HG03064 (cell line): ENCODE data around the gene DOCK2.
"Not testable (repeated sequence)": the region's sequence is repeated elsewhere in the genome, so short reads cannot be mapped to it uniquely, and the experiment has no call there.

Experiments
- ATAC-seq: cut with Tn5 transposase; IDR thresholded peaks from one replicate; pipeline ENCODE4 v1.9.1; 2021; ENCODE audit warnings: low read depth; ENCODE audit not compliant: unreplicated experiment

DOCK2 gene

DNA sequence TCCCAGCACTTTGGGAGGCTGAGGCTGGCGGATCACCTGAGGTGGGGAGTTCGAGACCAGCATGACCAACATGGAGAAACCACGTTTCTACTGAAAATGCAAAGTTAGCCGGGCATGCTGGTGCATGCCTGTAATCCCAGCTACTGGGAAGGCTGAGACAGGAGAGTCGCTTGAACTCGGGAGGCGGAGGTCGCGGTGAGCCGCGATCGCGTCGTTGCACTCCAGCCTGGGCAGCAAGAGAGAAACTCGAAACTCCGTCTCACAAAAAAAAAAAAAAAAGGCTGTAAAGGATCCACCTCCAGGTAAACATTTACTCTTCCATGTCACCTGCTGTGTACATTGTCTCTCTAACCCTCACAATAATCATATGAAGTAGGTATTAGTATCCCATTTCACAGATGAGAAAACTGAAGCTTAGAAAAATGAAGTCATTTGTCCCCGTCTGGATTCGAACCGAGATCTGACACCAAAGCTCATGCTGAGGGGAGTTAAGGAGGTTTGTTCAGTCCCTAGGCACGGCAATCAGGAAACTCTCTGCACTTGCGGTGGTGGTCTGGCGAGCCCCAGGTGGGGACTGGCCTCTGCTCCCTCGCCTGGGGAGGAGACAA, 494 bp upstream of the DOCK2 start:
- no peak for ATAC-seq

- peak; percentile 76 for ATAC-seq
These were observed 560 bp downstream of the DOCK2 start for GRCh38 chr5:169637549-169638121.

DNA sequence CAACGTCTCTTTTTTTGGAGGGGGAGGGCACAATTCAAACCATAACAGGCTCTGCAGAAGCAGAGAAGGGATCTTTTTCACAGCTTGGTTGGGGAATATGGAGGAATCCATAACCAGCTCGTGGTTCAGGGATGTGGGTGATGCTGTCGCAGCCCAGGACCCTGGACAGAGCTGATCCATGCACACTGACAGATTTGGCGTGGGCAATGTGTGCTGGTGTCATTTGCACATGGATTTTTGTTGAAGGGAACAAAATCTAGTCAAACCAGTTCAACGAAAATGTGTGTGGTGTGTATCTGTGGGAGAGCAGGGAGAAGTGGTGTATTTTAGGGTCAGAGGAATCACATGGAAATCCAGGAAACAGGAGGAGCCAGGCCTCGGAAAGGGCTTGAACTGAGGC, 4.2 kb downstream of the DOCK2 start:
- no peak for ATAC-seq

GRCh38 chr5:169646856-169647255, 9.8 kb downstream of the DOCK2 start:
- ATAC-seq, result no peak

GRCh38 chr5:169647566-169647965, 10.5 kb downstream of the DOCK2 start:
- ATAC-seq, result peak; percentile 29

GRCh38 chr5:169648725-169649310, 11.7 kb downstream of the DOCK2 start:
- ATAC-seq, result no peak

DNA sequence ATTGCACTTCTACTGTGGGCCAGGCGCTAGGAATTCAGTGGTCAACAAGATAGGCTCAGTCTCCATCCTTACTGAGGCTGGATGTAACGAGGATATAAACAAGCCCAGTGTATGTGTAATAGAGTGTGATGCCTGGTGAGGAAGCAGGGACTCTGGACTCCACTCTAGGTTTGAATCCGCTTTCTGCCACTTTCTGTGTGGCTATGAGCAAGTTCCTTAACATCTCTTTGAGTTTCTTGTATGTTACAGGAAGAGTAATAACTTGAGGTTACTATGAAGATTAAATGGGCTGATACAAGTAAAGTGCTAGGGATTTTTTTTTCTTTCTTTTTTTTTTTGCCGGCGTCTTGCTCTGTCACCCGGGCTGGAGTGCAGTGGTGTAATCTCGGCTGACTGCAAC, 12.4 kb downstream of the DOCK2 start:
- no peak for ATAC-seq

GRCh38 chr5:169650701-169651331, 13.7 kb downstream of the DOCK2 start:
- peak; percentile 43 for ATAC-seq

- ATAC-seq, result no peak
These were observed 14.5 kb downstream of the DOCK2 start for GRCh38 chr5:169651526-169651925.

DNA sequence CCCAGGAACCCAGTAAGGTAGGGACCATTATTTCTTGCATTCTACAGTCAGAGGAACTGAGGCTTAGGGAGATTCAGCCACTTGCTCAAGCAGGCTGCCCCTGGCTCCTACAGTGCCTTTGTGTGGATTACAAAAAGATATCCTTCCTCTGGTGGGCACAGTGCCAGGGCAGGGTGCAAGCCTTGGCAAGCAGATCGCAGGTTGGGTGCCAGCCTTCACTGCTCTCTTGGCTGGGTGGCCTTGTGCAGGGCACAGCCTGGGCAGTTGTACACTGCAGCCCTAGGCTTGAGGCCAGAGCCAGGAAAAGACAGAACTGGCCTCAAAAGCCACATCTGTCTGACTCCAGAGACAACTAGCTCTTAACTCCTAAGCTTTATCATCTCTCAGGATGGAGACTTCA, 15.0 kb downstream of the DOCK2 start:
- no peak for ATAC-seq

- no peak for ATAC-seq
These were observed 16.0 kb downstream of the DOCK2 start for GRCh38 chr5:169653091-169653490.

DNA sequence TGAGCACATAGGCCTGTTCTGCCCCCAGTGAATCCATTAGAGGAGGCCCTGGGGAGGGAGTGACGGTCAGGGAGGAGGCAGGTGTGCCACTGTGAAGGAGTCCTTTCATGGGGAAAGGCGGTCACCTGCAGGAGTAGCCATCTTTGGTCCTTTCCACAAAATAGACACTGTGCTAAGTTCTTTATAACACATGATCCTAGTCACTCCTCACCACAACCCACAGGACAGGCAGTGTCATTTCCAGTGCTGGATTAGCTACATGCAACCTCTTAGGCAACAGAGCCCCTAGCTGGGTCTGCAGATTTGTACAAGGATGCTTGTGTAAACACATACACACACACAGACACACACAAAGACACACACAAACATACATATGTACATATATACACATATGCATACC, 18.3 kb downstream of the DOCK2 start:
- ATAC-seq, result no peak

DNA sequence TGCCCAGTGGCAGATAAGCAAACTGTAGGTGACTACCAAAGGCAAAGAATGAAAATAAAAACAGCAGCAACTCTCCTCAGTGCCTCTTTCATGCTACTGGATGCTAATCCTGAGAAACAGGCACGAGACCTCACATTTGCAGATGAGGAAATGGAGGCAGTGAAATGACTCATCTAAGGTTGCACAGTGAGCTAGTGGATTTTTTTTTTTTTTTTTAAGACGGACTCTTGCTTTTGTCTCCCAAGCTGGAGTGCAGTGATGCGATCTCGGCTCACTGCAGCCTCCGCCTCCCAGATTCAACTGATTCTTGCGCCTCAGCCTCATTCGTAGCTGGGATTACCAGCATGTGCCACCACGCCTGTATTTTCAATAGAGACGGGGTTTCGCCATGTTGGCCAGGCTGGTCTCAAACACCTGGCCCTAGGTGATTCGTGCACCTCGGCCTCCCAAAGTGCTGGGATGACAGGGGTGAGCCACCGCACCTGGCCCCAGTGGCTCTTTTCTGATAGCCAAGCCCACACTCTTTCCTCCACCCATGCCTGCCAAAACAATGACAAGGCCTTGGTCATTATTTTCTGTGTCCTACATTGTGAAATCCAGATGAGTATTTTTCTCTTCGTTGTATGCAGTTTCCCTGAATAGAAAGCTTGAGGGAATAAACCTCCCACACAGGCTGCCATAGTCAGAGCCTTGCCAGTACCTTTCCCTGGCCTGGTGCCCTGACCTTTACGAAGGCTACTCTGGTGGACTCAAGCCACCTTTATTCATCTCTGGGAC, 19.2 kb downstream of the DOCK2 start:
- peak; percentile 68 for ATAC-seq

GRCh38 chr5:169657127-169657526, 20.1 kb downstream of the DOCK2 start:
- ATAC-seq, result peak; percentile 38

DNA sequence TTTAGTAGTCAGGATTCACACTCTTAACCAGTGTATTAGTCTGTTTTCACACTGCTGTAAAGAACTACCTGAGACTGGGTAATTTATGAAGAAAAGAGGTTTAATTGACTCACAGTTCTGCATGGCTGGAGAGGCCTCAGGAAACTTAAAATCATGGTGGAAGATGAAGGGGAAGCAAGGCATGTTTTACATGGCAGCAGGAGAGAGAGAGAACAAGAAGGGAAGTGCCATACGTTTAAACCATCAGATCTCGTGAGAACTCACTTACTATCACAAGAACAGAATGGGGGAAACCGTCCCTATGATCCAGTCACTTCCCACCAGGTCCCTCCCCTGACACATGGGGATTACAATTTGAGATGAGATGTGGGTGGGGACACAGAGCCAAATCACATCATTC, 25.4 kb downstream of the DOCK2 start:
- ATAC-seq, result not testable (repeated sequence)

DNA sequence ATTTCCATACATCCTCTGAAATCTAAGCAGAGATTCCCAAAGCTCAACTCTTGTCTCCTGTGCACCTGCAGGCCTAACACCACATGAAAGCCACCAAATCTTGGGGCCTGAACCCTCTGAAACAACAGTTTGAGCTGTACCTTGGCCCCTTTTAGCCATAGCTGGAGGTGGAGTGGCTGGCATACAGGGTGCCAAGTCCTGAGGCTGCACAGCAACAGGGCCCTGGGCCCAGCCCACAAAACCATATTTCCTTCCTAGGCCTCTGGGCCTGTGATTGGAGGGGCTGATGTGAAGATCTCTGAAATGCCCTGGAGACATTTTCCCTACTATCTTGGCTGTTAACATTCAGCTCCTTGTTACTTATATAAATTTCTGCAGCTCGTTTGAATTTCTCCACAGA, 26.5 kb downstream of the DOCK2 start:
- no peak for ATAC-seq

- ATAC-seq, result no peak
These were observed 29.3 kb downstream of the DOCK2 start for GRCh38 chr5:169666365-169666764.

- ATAC-seq, result no peak
These were observed 31.0 kb downstream of the DOCK2 start for GRCh38 chr5:169667896-169668674.

DNA sequence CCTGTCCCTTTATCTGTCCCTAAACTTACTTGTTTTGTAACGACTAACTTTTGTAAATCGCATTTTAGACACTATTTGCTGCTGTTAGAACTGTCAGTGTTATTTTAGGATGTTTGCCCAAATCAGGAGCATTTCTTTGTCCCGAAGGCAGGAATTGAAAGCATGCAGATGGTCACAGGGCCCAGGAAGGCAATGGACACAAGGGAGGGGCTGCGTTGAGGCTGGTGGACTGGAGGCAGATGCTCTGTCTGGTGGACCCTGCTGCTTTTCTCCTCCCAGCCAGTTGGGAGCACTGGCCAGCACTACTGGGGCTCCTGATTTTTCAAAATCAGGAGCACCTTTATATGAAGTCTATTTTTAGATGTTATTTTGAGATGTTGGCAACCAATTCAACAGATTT, 31.7 kb downstream of the DOCK2 start:
- no peak for ATAC-seq

DNA sequence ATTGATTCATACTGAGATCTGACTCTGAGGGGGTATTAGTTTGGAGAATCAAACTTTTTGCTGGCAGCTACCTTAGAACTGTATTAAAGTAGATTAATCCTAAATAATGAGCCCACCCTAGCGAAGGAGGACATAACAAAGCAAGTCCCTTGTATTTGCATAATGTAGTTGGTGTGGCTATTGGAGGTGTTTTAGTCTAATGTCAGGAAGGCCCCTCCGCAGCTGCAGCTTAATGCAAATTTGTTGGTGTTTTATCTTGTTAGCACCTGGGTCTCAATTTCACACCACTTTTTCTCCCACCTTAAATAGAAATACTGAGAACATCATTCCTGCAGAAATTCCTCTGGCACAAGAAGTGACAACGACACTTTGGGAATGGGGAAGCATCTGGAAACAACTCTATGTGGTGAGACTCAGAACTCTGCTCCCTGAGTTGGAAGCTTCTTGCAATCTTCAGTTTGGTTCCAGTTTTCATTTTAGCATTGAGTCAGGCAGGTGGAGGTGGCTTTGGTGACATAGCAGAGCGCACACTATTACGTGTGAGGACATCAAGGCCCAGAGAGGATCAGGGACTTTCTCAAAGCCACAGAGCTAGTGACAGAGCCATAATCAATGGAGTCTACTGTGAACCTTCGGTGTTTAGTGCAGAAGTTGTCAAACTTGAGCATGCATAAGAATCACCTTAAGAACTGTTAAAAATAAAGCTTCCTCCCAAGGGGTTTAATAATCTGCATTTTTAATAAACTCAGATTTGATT, 33.9 kb downstream of the DOCK2 start:
- ATAC-seq, result peak; percentile 96
